Activated T-helper 9 cell treated with anti-CD3 and anti-CD28 coated beads, Interleukin-2, amount 50 U/mL, for 16 hours (primary cell): ENCODE data around the gene DMRTC2.

ENCODE experiments used
- DNase-seq: peaks from one replicate; pipeline ENCODE4 v3.0.0-alpha.2; 2020; ENCODE audit warnings: low read depth

The DMRTC2 gene

DNA sequence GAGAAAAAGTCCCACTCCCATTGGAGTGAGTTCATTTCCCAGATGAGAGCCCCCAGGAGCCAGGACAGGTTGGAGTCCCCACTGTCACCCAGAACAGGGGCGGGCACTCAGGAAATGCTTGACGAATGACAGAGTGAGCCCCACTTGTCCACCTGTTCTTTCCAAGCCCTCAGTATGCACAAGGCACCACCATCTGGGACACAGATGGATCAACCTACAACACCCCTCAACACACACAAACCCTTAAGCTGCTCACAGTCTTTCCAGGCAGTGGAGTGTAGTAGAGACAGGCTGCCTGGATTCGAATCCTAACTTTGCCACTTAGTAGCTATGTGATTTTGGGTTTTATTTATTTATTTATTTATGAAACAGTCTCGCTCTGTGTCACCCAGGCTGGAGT is 46.1 kb downstream of the DMRTC2 start:
- DNase-seq, result no peak

DNA sequence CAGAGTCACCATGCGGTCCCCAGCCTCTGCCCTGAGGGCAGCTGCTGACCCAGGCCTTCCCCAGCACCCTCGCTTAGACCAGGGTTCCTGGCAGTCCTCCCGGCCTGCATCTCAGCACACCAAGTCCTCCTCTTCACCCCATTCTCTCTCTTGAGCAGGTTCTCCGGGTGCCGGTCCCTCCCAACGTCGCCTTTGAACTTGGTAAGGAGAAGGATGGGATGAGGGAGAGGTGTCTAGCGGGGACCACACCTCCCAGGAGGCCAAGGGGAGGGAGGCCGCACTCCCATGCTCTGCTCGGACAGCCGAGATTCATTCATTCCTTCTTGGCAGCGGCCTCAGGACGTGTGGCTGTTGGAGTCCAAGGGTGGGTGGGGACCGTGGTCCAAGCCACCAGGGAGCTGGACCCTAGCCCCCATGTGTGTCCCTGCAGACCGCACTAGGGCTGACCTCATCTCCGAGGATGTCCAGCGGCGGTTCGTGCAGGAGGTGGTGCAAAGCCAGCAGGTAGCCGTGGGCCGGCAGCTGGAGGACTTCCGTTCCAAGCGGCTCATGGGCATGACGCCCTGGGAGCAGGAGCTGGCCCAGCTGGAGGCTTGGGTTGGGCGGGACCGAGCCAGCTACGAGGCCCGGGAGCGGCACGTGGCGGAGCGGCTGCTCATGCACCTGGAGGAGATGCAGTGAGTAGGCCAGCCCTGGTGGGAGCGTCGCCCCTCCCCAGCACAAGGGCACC is 47.5 kb downstream of the DMRTC2 start:
- no peak for DNase-seq

DNA sequence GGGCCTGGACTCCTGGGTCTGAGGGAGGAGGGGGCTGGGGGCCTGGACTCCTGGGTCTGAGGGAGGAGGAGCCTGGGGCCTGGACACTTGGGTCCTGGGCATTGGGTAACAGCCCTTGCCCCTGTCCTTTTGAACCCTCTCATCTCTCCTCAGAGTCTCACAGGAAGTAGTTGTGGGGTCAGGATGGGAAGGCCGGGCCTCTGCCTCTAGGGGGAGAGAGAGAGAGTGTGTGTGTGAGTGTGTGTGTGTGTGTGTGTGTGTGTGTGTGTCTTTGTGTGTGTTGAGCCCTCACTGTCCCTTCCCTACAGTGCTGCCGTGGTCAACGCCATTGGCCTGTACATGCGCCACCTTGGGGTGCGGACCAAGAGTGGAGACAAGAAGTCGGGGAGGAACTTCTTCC is 49.1 kb downstream of the DMRTC2 start:
- no peak for DNase-seq

GRCh38 chr19:41894350-41894749 is 49.5 kb downstream of the DMRTC2 start:
- no peak for DNase-seq

- no peak for DNase-seq
Observed at GRCh38 chr19:41895745-41896580, 51.1 kb downstream of the DMRTC2 start.

- no peak for DNase-seq
Observed at GRCh38 chr19:41896581-41896942, 51.7 kb downstream of the DMRTC2 start.

DNA sequence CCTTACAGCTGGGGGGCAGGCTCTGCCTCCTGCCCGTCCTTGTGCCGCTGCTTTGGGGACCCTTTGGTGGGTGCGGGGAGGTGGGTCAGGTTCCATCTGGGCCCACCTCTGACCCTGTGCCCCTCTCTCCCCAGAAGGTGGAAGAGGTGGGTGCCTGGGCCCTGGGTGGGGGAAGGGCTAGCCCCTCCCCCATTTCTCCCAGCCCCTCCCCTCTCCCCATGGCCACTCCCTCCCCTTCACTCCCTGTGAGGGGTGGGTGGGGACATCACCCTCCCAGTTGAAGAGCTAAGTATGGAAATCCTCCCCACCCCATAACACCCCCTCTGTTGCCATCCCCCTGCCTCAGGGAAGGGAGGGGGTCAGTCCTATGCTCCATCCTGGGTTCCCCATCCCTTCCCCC is 52.3 kb downstream of the DMRTC2 start:
- no peak for DNase-seq

DNA sequence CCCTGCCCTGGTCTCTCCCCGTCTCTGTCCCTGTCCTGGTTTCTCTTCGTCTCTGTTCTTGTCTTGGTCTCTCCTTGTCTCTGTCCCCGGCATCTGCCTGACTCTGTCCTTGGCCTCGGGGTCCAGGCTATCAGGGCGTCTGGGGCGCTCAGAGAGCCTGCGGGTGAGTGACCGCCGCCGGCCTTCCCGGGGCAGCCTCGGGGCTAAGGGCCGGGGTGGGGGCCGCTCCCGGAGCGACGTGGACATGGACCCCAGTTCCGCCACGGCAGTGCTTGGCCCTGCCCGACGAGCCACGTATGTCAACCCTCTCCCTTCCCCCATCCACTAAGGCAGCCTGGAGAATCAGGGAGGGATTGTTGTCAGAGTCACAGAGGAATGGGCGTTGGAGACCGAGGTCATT is 53.0 kb downstream of the DMRTC2 start:
- no peak for DNase-seq

DNA sequence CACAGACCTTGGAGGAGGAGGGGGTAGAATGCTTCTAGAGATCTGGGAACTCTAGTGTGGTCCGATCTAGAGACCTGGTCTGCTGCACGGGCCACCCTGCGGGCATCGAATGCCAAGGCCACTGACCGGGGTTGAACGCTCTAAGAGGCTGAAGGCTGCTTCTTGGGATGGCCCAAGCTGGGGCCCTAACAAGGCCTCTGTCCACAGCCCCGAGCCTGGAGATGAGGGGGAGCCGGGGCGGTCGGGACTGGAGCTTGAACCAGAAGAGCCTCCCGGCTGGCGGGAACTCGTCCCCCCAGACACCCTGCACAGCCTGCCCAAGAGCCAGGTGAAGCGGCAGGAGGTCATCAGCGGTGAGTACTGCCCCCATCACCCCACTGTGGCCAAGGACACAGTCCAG is 53.4 kb downstream of the DMRTC2 start:
- DNase-seq, result no peak
